Measurements from ENCODE around the gene ARRDC2. TPM values are rescaled to one million over a fixed set of nuclear protein-coding genes. Genes with fewer than 3 reads are reported as not detected.

The ARRDC2 gene
- total RNA-seq, 2 donors from 2014 or later = 57.1 to 75.9 TPM

GRCh38 chr19:17997969-17998826 is 9.8 kb upstream of the ARRDC2 start:
- DNase-seq (ENCODE audit: low spot score) = no peak
- no peaks in the 10 kb centered on the region for H3K9me3 ChIP-seq
- intact Hi-C loops (cut with DNase I) = loop anchor here (2.0 kb wide), 1 partner anchor 61 kb away; no protein-coding TSS in a partner anchor
- WGBS = 79% methylated on average over 25 of the region's 41 CpGs
- no peak overlapping the region for H3K4me3 ChIP-seq
- H3K4me1 ChIP-seq (replicated peaks) = no peaks in the 10 kb centered on the region
- no peaks in the 10 kb centered on the region for H3K36me3 ChIP-seq
- H3K27ac ChIP-seq = no peak overlapping the region
- TF ChIP-seq CTCF (IDR thresholded peaks at IDR 0.05) (no peak), POLR2A (IDR thresholded peaks at IDR 0.05) (no peak), POLR2AphosphoS5 (IDR thresholded peaks at IDR 0.05) (no peak)
- no peaks in the 10 kb centered on the region for H3K27me3 ChIP-seq (replicated peaks; ENCODE audit: insufficient read depth)

- no peaks in the 10 kb centered on the region for H3K9me3 ChIP-seq
- H3K4me1 ChIP-seq (replicated peaks) = no peaks in the 10 kb centered on the region
- no peaks in the 10 kb centered on the region for H3K36me3 ChIP-seq
- WGBS = 83% methylated on average over 5 of the region's 5 CpGs
- no peak overlapping the region for H3K27ac ChIP-seq
- no peak overlapping the region for H3K4me3 ChIP-seq
- H3K27me3 ChIP-seq (replicated peaks; ENCODE audit: insufficient read depth) = no peaks in the 10 kb centered on the region
- intact Hi-C loops (cut with DNase I) = no loop called here
- no peak for DNase-seq (ENCODE audit: low spot score)
- TF ChIP-seq POLR2A (IDR thresholded peaks at IDR 0.05) (no peak), CTCF (IDR thresholded peaks at IDR 0.05) (no peak), POLR2AphosphoS5 (IDR thresholded peaks at IDR 0.05) (no peak)
These were observed 9.2 kb upstream of the ARRDC2 start for GRCh38 chr19:17998827-17999150.

GRCh38 chr19:17999684-18000479 is 8.1 kb upstream of the ARRDC2 start:
- Histone ChIP-seq H3K9me3 (no peaks in the 10 kb centered on the region), H3K4me1 (replicated peaks) (no peaks in the 10 kb centered on the region), H3K27ac (peak overlapping the region; percentile 83 to 86), H3K4me3 (no peak overlapping the region), H3K36me3 (no peaks in the 10 kb centered on the region), H3K27me3 (replicated peaks; ENCODE audit: insufficient read depth) (no peaks in the 10 kb centered on the region)
- 88% methylated on average over 21 of the region's 21 CpGs for WGBS
- no peak for TF ChIP-seq POLR2AphosphoS5 (IDR thresholded peaks at IDR 0.05)
- no peak for TF ChIP-seq CTCF (IDR thresholded peaks at IDR 0.05)
- no peak for TF ChIP-seq POLR2A (IDR thresholded peaks at IDR 0.05)
- no peak for DNase-seq (ENCODE audit: low spot score)
- intact Hi-C loops (cut with DNase I) = loop anchor here (10.0 kb wide), 1 partner anchor 155 kb away; the partner anchor contains the start of gene PIK3R2

GRCh38 chr19:18000480-18000914 is 7.5 kb upstream of the ARRDC2 start:
- no peaks in the 10 kb centered on the region for H3K9me3 ChIP-seq
- H3K4me3 ChIP-seq = peak overlapping the region; percentile 55 to 71
- WGBS = 15% methylated on average over 17 of the region's 17 CpGs
- no peaks in the 10 kb centered on the region for H3K36me3 ChIP-seq
- TF ChIP-seq POLR2A (IDR thresholded peaks at IDR 0.05) (no peak), POLR2AphosphoS5 (IDR thresholded peaks at IDR 0.05) (no peak), CTCF (IDR thresholded peaks at IDR 0.05) (no peak)
- intact Hi-C loops (cut with DNase I) = loop anchor here (10.0 kb wide), 1 partner anchor 154 kb away; the partner anchor contains the start of gene PIK3R2
- no peaks in the 10 kb centered on the region for H3K4me1 ChIP-seq (replicated peaks)
- H3K27ac ChIP-seq = peak overlapping the region; percentile 83 to 86
- H3K27me3 ChIP-seq (replicated peaks; ENCODE audit: insufficient read depth) = no peaks in the 10 kb centered on the region
- no peak for DNase-seq (ENCODE audit: low spot score)
